SK-N-SH (cell line): ENCODE data around the gene WDR17.

Experiments
- ELF1 ChIP-seq: IDR thresholded peaks from 2 replicates; pipeline ENCODE4 v1.4.0; 2012
- EP300 ChIP-seq, 2 experiments: IDR thresholded peaks; 2 replicates each; pipeline versions ENCODE4 v1.4.0 to v1.6.1; 2012; ENCODE audit warnings: borderline replicate concordance in 1 of 2, low read depth in 1 of 2, low read length in 1 of 2
- EZH2phosphoT487 ChIP-seq: fragments of 200-600 bp; sonication (generic); IDR thresholded peaks from 2 replicates; pipeline ENCODE4 v1.6.1; 2017; ENCODE audit warnings: low read depth, mixed run types, mild to moderate bottlenecking, antibody characterized with exemption, moderate library complexity, borderline replicate concordance
- FOXJ3 ChIP-seq: sonication (generic); formaldehyde crosslinking; IDR thresholded peaks from 2 replicates; pipeline ENCODE4 v1.5.1; 2020; ENCODE audit warnings: mild to moderate bottlenecking, missing genetic modification reagents
- FOXM1 ChIP-seq: IDR thresholded peaks from 2 replicates; pipeline ENCODE4 v1.4.0; 2012; ENCODE audit warnings: low read depth, mild to moderate bottlenecking
- GABPA ChIP-seq: IDR thresholded peaks from 2 replicates; pipeline ENCODE4 v1.4.0; 2012; ENCODE audit warnings: low read depth, mild to moderate bottlenecking
- NRF1 ChIP-seq: IDR thresholded peaks from 2 replicates; pipeline ENCODE4 v1.6.1; 2012; ENCODE audit warnings: low read depth, mild to moderate bottlenecking, low read length
- POLR2AphosphoS5 ChIP-seq: IDR thresholded peaks from 2 replicates; pipeline ENCODE4 v1.6.1; 2012; ENCODE audit warnings: low read depth, low read length
- RAD21 ChIP-seq: IDR thresholded peaks from 2 replicates; pipeline ENCODE4 v1.6.1; 2012; ENCODE audit warnings: mild to moderate bottlenecking, low read length
- RCOR1 ChIP-seq: fragments of 150-350 bp; IDR thresholded peaks from 2 replicates; pipeline ENCODE4 v1.6.1; 2017; ENCODE audit warnings: antibody characterized with exemption, low read length
- REST ChIP-seq: IDR thresholded peaks from 2 replicates; pipeline ENCODE4 v1.6.1; 2012; ENCODE audit warnings: mild to moderate bottlenecking, low read depth, low read length, moderate library complexity
- RFX5 ChIP-seq: IDR thresholded peaks from 2 replicates; pipeline ENCODE4 v1.6.1; 2012; ENCODE audit warnings: mild to moderate bottlenecking, improper control_type of control experiment, low read length
- TAF1 ChIP-seq: IDR thresholded peaks from 2 replicates; pipeline ENCODE4 v1.6.1; 2012; ENCODE audit warnings: low read depth, mild to moderate bottlenecking, low read length, moderate library complexity, borderline replicate concordance
- TF ChIP-seq, protein P1 (sequence below): fragments of 200-600 bp; sonication (generic); IDR thresholded peaks from 2 replicates; pipeline ENCODE4 v1.6.1; 2017; ENCODE audit warnings: antibody characterized with exemption, mild to moderate bottlenecking, moderate library complexity

DNA sequence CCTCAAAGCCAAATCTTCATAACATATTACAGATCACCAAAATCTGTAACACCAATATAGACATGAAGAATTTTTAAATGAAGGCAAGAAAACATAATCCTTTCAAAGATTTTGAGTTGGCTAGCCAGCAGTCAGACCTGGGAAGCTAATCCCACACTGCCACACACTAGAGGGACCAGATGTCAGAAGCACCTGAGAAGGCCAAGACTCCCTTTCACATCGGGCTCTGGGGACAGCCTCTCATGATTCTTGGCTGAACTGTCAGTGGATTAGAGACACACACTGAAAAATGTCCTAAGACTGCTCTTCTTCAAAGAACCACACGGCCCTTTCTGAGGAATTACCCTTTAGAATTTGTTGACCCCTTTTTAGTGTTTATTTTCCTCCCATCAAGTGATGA is 157.9 kb downstream of the WDR17 start:
- TF ChIP-seq, protein P1, sequence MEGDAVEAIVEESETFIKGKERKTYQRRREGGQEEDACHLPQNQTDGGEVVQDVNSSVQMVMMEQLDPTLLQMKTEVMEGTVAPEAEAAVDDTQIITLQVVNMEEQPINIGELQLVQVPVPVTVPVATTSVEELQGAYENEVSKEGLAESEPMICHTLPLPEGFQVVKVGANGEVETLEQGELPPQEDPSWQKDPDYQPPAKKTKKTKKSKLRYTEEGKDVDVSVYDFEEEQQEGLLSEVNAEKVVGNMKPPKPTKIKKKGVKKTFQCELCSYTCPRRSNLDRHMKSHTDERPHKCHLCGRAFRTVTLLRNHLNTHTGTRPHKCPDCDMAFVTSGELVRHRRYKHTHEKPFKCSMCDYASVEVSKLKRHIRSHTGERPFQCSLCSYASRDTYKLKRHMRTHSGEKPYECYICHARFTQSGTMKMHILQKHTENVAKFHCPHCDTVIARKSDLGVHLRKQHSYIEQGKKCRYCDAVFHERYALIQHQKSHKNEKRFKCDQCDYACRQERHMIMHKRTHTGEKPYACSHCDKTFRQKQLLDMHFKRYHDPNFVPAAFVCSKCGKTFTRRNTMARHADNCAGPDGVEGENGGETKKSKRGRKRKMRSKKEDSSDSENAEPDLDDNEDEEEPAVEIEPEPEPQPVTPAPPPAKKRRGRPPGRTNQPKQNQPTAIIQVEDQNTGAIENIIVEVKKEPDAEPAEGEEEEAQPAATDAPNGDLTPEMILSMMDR = no peak
- TF ChIP-seq POLR2AphosphoS5 = no peak
- TF ChIP-seq EZH2phosphoT487 = no peak
- no peak for TF ChIP-seq RFX5
- TF ChIP-seq RAD21 = no peak
- TF ChIP-seq REST = no peak
- TF ChIP-seq ELF1 = no peak
- no peak for TF ChIP-seq TAF1
- TF ChIP-seq FOXJ3 (CRISPR knock-in tag) = no peak
- TF ChIP-seq GABPA = no peak
- TF ChIP-seq FOXM1 = no peak
- no peak for TF ChIP-seq NRF1
- no peak for TF ChIP-seq EP300 (IDR thresholded peaks at IDR 0.05; ENCODE audit: borderline replicate concordance in 1 of 2, low read depth in 1 of 2, low read length in 1 of 2)
- TF ChIP-seq RCOR1 = no peak
